ENCODE results near the gene LLPH.
"Not testable (repeated sequence)": the region's sequence is repeated elsewhere in the genome, so short reads cannot be mapped to it uniquely, and the experiment has no call there.

Gene LLPH

DNA sequence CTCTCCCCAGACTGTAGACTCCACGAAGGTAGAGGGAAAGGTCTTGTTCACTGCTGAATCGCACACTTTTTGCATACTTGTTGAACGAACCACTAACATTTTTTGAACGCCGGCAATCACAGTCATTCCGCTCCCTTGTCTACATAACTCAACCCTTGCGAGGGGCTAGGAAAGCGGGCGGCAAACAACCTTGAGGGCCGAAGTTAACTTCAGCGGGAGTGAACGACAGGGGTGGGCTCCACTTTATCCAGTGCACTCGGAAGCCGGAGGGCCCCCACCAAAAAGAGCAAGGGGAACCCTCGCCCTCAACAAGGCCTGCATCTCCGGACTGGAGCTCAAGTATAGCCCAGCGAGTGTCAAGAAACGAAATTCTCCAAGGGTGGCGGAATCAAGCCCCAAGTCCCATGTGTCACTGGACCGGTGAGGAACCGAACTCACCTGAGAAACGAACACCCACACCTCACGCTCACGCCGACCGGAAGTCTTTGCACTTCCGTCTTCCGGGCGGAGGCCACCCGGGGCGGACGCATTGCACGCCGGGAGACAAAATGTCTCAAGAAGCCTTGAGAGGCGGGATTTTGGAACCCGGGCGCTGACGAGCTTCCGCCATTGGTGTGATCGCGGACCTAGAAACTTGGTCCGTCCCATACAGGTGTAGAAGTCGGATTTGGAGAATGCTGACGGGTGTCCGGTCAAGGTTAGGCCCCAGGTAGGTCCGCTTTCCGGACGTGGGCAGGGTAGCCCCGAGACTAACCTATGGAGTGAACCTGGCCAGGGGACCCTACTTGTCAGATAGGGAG lies at the start of gene LLPH:
TSS of gene LLPH (minus strand) at position 484 of the 800 bp plus-strand sequence. CDS start 1,644 bp downstream, outside the sequence.
- DNase-seq, result peak; percentile 81 to 86

DNA sequence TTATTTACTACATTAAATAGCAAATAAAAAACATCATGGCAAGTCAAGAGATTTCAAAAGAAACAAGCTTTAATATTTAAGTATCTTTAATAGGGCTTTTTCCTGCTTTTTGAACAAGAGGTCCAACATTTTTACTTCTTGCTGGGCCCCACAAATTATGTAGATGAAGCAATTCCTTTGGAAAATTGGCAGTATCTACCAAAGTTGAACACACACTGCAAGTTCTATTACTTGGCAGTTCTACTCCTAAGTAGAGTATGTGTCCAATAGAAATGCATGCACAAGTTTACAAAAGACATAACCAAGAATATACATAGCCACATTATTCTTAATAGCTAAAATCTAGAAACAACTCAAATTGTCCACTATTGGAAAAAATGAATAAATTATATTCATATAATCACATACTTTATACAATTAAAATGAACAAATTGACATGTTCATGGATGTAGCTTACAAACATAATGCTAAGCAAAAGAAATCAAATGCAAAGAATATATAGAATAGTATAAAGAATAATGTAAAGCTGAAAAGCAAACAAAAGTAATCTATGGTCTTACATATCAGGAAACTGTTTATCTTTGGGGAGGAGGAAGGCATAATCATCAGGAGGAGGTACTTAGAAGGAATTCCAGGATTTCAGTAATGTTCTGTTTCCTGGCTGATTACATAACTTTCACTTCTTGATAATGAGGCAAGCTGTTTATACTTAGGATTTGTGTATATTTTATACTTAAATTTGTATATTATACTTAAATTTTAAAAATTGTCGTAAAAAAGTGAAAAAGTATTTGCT lies 45.8 kb upstream of the LLPH start:
- no peak for DNase-seq

DNA sequence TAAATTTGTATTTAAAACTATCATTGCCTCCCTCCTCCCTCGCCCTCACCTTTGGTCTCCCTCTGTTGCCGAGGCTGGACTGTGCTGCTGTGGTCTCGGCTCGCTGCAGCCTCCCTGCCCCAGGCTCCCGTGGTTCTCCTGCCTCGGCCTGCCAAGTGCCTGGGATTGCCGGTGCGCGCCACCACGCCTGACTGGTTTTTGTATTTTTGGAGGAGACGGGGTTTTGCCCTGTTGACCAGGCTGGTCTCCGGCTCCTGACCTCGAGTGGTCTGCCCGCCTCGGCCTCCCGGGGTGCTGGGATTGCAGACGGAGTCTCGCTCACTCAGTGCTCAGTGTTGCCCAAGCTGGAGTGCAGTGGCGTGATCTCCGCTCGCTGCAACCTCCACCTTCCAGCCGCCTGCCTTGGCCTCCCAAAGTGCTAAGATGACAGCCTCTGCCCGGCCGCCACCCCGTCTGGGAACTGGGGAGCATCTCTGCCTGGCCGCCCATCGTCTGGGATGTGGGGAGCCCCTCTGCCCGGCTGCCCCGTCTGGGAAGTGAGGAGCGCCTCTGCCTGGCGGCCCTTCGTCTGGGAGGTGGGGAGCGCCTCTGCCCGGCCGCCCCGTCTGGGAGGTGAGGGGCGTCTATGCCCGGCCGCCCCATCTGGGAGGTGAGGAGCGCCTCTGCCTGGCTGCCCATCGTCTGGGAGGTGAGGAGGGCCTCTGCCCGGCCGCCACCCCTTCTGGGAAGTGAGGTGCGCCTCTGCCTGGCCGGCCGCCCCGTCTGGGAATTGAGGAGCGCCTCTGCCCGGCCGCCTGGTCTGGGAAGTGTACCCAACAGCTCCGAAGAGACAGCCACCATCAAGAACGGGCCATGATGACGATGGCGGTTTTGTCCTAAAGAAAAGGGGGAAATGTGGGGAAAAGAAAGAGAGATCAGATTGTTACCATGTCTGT lies 44.1 kb upstream of the LLPH start:
- DNase-seq, result not testable (repeated sequence)

DNA sequence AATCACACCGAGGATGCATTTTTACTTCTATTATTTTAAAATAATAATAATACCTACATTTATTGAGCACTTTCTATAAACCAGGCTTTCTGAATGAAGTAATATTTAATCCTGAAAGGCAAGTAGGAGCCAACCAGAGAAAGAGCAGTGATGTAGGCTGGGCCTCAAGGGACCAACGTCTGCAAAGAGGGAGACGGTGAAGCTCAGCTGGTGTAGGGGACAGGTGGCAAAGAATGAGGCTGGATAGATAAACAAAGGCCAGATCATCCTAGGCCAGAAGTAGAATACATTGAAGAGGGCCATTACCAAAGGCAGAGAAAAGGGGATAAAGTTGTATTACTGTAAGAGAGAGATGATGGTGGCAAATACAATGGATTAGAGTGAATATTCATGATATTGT lies 40.1 kb upstream of the LLPH start:
- no peak for DNase-seq

DNA sequence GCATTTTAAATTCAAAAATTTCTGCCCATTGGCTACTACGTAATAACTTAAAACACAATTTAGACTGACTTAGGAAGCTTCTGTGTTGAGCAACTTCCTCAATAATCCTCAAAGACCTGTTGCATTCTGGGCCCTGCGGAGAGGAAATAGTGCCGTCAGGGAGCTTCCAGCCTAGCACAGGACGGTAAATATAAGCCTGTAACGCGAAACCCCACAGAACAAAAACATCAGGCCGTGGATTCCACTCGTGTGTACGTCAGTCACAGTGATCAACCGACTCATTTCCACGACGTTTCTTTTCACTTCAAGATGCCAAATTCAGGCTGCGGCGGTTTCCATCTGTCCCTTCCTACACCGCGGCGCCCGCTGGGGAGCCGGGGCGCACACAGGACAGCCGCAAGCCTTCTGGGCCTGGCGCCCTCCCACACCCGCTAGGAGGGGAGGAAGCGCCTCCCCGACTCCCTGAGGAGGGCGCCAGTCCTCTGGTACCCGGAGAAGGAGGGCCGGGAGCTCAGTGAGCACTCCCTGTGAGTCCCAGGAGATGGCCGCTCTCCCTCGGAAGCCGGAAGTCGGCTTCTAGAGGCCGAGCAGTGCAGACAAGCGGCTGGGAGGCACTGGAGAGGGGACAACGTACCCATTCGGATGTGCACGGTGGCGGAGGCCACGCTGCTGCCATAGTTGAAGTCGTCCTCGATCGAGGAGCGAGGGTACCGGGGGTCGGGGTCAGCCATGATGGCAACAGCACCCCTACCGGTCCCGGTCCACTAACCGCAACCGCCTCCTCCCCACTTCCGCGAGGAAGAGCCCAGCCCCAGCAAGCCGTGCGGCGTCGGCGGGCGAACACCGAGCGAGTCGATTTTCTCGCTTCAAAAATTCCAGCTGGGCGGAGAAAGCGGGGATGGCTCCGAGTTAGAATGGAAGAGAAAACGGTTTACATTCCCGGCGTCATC lies 38.9 kb upstream of the LLPH start, which contains the start of gene TMBIM4:
TSS of gene TMBIM4 (minus strand) at position 776 of the 950 bp plus-strand sequence. CDS start at position 731, 45 bp downstream.
- peak; percentile 75 to 78 for DNase-seq

DNA sequence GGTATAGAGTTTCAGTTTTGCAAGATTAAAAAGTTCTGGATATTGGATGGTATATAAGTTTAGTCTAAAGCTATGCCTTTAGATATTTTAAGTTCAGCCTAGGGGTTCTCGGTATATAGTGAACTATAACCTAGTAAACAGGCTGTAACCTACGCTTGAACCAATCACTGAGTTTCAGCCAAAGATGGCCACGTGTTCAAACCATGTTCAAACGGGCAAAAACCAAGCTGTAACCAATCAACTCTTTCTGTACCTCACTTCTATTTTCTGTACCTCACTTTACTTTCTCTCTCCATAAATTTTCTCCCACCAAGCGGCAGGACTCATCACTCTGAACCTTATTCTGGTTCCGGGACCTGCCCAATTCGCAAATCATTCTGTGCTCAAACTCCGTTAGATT lies 37.9 kb upstream of the LLPH start:
- DNase-seq, result no peak

DNA sequence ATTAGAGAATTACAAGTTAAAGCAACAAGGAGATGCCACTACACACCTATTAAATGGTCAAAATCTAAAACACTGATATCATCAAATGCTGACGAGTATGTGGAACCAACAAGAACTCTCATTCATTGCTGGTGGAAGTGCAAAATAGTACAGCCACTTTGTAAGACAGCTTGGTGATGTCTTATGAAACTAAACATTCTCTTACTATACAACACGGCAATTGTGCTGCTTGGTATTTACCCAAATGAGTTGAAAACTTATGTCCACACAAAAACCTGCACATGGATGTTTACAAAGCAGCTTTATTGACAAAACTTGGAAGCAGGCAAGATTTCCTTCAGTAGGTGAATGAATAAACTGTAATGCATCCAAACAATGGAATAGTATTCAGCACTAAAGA lies 36.0 kb upstream of the LLPH start:
- DNase-seq, result no peak

DNA sequence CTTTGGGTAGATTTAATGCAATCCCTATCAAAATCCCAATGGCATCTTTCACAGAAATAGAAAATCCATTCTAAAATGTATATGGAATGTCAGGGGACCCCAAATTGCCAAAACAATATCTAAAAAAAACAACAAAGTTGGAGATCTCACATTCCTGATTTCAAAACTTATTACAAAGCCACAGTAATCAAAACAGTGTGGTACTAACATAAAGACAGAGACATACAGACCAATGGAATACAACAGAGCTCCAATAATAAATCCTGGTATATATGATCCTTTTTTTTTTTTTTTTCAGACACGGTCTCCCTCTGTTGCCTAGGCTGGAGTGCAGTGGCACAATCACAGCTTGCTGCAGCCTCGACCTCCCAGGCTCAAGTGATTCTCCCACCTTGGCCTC lies 34.6 kb upstream of the LLPH start:
- no peak for DNase-seq

DNA sequence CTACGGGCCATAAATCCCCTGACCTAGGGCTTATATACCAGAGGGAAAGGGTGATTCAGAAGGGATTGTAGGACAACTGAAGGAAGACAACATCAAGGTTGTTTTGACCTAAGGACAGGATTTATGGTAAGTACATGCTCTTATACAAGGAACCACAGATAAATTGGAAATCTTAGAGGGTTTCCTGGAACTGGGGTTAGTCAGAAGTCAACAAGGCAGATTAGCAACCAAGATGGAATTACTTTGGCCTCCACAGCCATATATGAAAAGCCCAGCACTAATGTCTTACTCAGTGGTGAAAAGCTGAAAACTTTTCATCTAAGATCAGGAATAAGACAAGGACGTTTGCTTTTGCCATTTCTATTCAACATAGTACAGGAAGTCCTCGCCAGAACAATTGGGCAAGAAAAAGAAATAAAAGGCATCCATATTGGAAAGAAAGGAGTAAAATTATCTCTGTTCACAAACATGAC lies 33.8 kb upstream of the LLPH start:
- DNase-seq, result no peak

DNA sequence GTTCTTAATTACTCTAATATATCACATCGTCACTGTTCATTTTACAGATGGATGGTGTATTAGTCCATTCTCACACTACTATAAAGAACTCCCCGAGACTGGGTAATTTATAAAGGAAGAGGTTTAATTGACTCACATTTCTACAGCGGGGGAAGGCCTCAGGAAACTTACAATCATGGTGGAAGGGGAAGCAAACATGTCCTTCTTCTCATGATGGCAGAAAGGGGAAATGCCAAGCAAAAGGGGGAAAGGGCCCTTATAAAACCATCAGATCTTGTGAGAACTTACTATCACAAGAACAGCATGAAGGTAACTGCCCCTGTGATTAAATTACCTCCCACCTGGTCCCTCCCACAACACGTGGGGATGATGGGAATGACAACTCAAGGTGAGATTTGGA lies 32.7 kb upstream of the LLPH start:
- no peak for DNase-seq

DNA sequence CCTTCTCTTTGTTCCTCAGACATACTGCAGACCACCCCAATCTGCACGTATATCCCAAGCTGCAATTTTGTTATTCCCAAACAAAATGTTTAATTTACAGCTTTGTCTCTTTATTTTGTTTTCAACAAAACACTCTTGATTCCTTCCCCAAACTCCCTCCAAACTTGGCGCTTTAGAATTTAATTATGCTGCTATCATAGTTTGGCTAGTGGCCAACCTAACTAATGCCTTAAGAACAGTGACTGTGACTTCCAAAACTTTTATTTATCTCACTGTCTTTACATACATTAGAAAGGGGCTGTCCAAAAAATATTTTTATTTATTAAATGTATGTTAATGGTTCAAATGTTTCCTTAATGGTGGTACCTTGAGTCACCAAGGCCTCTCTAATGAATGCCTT lies 32.2 kb upstream of the LLPH start:
- DNase-seq, result no peak

DNA sequence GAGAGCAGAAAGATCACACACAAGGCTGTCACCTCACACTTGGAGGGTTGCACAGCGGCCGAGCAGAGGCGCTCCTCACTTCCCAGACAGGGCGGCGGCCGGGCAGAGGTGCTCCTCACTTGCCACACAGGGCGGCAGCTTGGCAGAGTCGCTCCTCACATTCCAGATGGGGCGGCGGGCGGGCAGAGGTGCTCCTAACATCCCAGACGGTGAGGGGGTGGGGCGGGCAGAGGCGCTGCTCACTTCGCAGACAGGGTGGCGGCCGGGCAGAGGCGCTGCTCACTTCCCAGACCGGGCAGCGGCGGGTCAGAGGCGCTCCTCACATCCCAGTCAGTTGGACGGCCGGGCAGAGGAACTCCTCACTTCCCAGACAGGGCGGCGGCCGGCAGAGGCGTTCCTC lies 30.2 kb upstream of the LLPH start:
- DNase-seq, result no peak

DNA sequence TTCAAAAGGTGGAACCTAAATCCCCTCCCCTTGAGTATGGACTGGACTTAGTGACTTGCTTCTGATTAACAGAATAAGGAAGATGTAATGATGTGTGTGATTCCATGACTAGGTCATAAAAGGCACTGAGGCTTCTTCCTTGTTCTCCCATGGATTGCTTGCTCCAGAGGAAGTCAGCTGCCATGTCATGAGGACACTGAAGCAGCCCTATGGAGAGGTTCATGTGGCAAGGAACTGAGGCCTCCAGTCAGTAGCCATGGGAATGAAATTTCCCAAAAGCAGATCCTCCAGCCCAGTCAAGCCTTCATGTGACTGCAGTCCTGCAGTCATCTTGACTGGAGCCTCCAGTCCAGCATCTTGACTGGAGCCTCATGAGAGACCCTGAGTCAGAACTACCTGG lies 28.6 kb upstream of the LLPH start:
- DNase-seq, result no peak

DNA sequence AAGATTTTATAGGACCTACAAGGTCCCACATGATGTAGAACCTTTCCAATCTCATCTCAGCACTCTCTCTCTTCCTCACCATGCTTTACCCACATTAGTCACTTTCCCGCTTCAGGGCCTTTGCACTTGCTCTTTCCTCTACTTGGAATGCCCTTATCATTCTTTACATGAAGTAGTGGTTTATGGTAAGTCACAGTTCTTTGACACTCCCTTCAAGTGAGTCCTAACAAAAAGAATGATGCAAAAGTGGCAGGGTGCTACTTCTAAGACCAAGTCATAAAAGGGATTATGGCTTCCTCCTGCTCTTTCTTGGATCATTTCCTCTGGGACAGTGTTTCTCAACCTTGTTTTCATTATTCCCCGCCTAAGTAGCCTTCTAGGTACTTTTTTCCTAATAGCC lies 26.1 kb upstream of the LLPH start:
- no peak for DNase-seq

DNA sequence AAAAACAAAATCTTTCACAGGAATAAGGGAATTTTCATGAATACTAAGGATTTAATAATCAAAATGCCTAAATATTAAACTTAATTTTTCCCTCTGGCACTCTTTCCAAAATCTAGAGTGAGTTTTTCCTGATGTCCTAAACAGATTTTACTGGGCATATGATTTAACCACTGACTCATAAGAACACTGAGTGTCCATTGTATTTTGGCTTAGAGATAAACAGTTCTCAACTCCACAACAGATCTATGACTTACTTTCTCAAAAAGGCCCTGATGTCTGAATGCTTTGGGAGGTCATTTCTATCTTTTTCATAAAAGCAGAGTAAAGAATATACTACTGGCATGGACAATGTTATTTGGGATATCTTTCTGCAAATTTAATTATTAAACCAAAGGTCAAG lies 24.2 kb upstream of the LLPH start:
- DNase-seq, result no peak

DNA sequence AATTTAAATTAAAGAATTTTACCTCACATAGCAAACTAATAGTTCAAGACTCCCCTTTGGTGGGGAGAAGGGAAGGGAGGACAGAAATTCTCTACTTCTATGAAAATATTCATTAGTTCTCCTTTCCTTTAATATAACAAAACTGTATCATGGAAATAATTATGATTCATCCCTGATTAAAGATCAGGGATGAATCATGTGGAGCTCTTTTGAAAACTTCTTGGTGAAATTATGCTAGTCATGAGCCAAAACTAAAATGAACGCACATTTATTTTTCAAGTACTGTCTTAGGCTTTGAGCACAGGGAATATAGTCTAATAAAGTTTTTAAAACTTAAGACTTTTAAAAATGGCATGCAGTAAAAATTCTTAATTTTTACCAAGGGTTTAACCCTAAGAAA lies 22.2 kb upstream of the LLPH start:
- no peak for DNase-seq

DNA sequence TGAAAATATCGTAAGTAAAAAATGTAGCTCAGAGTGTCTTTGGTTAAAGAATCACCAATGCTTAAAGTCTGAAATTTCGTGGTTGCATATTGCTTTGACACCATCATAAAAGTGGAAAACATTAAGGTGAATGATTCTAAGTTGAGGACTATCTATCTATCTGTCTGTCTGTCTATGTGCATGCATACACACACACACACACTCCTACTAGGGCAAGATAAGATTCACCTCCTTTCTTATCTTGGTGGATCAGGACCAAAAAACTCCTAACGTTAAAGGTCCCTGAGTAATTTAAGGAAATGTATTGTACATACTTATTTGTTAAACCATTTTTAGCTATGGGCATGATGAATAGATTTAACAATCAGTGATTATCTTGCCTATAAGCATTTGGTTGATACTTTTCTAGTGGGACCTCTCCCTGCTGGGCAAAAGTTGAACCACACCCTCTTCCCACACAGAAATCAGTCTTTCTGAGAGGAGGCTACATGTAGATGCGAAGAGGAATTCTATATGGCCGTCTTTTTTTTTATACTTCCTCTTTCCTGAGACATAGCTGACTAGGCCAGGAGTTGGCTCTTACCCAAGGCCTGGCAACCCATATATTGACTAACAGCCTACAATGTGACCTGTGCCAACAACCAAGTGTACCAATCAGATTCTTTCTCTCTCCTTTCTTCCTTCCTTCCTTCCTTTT lies 19.3 kb upstream of the LLPH start:
- DNase-seq, result no peak

DNA sequence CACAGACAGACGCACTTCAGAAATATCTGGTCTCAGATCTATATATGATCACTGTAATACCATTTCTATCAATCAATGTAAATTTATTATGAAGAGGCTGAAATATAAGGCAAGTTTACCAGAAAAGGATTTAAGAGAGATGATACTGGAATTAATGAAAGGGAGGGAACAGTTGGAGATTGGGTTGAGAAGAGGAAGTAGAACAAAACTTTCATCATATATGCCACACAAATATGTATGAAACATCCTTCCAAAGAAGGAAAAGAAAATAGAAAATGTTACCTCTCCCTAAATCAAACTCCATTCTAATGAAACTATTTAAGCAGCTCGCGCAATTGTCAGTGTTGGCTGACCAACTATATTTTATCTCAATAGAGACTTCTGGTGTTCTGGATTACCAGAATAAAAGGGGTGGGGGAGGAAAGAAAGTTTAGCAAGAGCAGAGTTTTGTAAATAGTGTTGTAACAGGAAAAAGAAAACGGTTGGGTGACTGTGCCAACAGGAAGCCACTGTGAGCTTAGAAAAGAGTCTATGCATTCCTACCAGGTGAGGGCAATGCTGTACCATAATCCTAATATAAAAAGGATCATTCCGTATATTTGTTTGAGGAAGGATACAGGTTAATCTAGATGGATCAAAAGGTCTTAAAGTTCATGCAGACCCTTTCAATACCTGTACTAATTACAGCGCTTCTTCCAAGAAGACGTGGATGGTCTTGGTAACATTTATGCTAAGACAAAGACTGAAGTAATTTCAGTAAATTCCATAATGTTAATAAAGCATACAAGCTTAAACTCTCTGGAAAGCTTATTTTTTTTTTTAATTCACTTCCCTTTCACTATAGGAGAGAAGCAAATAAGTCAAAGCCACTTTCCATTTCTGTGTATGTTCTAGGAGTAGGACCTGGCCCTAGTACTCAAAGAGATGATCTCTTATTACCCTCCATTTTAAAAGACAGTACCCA lies 14.5 kb upstream of the LLPH start:
- no peak for DNase-seq

DNA sequence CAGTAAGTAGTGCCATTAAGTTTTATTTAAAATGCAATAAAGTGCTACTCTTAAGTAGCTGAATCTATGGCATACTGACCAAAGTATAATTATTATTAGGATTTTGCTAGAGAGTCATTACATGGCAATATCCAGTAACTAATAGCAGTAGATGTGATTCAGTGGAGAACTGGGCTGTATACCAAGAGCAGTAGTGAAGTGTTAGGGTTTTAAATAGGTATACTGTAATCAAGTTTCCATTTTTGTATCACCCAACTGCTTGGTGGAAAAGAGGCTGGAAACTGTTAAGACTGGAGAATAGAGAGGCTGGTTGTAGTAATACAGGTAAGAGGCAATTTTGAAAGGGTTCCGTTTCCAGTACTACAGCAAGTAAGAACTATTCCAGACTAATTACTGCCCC lies 13.3 kb upstream of the LLPH start:
- no peak for DNase-seq

DNA sequence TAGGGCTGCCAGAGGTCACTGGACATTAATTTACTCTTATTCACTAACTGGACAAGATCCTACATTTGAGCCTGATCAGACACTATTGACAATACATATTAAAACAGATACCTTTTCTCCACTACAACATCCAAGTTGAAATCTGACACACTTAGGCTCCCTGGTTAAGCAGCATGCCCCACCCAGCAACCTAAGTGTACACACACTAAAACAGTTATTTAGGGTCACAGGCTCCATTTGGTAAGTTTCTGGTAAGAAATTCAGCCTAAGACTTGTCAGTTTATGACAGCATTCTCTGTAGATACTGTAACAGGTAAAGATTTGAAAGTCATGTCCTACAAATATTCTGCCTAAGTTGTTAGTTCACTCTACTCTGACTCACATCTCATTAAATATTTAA lies 12.3 kb upstream of the LLPH start:
- no peak for DNase-seq
